Measurements from ENCODE around the gene KLF6.

KLF6 gene

GRCh38 chr10:3784510-3785250 is at the start of gene KLF6:
TSS of gene KLF6 (minus strand) at chr10:3785209. CDS start at chr10:3785014, 195 bp downstream.
- DNase-seq, result no peak

DNA sequence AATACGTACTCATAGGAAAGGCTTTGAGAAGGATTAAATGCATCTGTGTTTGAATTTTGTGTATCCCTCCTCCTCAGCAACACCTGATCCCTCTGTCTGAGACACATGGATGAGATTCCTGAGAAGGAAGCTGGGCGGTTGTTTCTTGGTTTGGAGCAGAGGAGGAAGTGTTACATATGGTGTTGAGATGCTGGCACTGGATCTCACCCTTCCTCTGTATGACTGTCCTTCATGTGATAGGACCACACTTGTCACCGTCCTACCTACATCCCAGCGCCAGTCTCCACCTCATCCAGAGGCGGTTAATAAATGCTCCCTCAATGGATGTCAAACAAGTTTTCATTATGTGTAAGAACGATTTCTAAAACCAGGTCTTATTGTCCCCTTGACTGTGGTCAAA is 49.4 kb upstream of the KLF6 start:
- DNase-seq, result no peak

- no peak for DNase-seq
Observed at GRCh38 chr10:3833046-3833445, 48.0 kb upstream of the KLF6 start.

DNA sequence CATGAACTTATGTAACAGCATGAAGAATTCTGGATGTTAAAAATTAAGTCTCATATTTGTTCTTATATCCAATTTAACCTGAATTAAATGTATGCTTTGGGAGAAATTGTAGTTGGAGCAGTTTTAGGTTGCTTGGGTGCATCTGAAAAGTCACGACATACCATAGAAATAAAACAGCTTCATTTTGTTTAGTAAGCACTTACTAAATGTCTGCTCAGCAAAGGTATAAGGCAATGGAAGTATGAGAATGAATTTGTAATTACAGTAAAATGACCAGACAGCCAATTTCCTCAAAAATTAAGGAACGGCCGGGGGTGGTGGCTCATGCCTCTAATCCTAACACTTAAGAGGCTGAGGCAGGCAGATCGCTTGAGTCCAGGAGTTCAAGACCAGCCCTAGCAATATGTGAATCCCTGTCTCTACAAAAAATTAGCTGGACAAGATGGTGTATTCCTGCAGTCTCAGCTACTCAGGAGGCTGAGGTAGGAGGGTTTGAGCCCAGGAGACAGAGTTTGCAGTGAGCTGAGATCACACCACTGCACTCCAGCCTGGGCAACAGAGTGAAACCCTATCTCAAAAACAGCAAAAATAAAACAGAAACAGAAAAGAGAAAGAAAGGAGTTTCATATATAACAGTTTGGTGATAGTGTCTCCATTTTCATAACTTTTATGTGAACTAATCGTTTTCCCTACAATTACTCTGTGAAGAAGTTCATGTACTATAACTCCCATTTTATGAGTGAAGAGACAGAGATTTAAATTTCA is 47.2 kb upstream of the KLF6 start:
- no peak for DNase-seq

GRCh38 chr10:3831608-3832007 is 46.6 kb upstream of the KLF6 start:
- no peak for DNase-seq

DNA sequence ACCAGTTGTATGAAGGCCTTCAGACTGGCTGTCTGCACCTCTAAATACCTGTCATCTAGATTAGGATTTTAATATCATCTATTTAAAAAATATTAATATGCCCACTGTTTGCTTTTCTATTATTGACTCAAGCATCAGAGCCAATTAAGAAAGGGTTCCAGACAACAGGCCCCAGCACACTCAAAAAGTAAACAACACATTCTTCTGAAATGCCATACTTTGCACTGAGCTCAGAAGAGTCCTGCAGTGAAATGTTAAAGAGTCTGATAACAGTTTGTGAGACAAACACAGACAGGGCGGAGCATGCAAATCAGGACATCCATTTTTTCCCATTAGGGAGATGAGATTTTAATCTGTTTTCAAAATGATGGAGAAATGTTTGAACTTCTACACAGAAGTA is 45.9 kb upstream of the KLF6 start:
- no peak for DNase-seq

DNA sequence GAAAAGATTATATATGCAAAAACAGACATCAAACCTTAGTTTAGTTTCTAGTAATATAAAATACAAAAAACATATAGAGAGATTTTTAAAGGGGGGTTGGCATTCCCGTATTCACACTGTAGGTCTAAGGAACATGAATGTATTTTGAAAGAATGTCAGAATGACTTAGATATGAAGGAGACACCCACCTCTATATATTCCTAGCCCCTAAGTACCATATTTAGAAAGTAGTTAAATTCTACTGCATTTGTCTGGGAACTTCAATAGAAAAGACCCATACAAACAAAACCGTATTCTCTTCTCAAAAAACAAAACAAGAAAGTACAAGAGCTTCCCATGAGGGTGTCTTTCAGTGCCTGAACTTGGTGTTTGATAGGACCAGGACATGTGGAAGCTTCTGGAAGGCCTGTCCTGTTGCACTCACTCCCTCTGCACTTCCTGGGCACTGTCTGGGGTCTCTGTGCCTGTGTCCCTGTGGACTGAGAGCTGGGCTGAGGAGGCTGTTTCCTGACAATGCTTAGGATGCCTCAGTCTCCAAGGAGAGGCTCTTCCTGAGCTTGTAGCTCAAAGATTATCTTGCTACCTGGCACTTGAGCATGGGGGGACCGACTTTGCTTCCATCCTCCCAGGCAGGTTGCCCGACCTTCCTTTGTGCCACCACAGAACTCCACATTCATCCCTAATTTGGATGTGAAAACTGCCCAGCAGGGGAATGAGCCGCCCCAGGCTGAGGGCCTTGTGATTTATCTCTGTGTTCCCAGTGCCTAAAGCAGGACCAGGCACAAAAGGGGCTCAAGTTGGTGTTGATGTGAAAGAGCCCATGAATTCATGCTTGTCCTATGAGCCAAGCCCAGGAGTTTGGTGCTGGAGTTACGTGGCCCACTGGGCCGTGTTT is 44.4 kb upstream of the KLF6 start:
- DNase-seq, result no peak

DNA sequence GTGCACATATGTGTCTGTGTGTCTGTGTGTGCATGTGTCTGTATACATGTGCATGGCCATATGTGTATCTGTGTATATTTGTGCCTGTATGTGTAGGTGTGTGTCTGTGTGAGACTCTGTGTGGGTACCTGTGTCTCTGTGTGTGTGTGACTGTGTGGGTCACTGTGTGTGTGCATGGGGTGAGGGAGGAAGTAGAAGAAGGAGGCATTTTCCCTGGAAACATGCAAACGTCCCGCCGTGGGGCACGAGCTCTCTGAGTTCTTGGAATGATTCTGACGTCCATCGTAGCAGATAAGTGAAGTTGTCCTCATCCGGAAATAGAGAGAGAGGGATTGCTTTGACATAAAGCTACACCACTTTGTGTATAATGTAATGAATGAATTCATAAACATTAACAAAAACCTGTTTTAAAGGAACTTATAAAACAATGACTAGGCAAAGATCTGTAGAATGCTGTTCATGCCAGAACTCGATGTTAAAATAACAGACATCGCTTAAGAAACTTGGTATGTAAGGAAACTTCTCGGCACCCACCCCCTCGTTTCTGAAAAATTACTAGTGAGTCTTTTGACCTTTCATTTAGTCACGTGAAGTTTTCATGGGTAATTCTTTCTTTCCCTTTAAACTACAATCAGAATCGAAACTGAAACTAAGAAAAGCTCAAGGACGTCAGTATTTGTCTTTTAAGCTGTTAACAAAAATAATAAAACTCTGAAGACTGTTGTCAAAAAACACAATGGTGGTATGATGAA is 43.6 kb upstream of the KLF6 start:
- DNase-seq, result no peak

DNA sequence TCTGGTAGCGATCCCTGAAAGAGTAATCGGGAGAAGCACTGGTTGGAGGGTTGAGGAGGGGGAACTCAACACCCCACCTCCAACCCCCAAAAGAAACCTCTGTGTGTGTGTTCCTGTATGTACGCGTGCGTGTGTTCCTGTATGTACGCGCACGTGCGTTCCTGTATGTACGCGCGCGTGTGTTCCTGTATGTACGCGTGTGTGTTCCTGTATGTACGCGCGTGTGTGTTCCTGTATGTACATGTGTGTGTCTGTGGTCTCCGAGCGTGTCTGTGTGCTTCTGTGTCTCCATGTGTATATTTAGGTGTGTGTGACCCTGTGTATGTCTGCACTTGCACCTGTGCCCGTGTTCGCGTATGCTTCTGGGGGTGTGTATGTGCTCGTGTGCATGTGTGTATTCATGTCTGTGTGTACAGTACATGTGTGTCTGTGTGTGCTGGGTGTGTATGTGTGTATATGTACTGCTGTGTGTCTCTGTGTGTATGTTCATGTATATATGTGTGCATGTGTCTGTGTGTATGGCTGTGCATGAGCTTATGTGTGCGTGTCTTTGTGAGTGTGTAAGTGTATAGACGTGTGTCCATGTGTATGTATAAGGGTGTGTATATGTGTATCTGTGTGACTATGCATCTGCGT is 42.9 kb upstream of the KLF6 start:
- DNase-seq, result no peak

DNA sequence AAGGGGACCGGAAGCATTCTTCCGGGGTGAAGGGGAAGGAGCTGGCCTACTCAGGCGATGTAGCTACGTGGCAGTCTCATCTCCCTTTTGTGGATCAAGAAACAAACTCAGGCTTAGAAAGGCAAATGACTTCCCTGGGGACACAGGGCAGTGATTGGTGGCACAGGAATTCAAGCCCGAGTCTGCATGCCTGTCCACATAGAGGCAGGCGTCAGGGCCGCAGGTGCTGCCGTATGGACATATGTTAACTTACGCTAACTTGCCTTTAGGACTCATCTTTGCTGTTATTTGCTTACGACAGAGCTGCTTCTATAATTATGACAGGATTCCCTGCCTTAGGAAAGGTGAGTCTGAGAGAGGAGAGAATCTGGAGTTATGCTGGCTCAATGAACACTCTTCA is 42.3 kb upstream of the KLF6 start:
- DNase-seq, result no peak

DNA sequence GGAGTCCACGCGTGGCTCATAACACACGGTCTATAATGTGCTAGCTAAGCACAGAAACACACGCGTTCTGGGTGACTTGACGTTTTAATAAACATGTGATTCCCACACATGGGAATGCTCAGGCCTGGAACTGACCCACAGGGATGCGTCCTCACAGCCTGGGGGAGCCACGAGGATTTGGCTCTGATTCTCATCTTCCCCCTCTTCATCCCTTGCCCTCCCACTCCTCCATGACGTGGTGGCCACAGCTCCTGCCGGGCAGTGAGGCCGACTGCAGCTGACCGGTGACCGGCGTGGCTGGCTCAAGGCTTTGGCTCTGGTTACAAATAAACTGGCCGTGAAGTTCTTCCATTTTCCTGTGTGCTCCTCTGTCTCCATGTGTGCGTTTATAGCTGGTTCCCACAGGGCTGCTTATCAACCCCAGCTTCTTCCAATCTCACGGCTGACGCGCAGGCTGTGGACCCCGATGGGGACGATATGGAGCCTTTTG is 40.9 kb upstream of the KLF6 start:
- DNase-seq, result no peak

DNA sequence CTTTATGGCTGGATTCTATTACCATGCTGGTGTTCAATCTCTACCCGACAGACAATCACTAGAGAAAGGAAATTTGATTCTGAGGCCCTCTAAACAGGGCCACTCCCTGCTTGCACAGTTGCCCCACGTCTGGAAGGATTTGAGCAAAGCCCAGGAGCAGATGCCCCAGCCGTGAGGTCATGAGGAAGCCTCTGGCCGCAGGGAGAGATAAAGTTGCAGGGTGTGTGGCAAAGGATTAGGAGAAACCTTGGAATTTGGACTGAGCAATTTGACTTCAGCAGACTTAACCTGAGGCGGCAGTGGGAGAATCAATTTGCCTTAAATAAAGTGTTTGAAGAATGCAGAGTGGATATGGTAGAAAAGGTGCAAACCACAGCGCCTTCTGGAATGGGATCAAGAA is 40.2 kb upstream of the KLF6 start:
- DNase-seq, result no peak

- no peak for DNase-seq
Observed at GRCh38 chr10:3822541-3823330, 37.7 kb upstream of the KLF6 start.

- no peak for DNase-seq
Observed at GRCh38 chr10:3820255-3820654, 35.2 kb upstream of the KLF6 start.

- no peak for DNase-seq
Observed at GRCh38 chr10:3816995-3817394, 32.0 kb upstream of the KLF6 start.

DNA sequence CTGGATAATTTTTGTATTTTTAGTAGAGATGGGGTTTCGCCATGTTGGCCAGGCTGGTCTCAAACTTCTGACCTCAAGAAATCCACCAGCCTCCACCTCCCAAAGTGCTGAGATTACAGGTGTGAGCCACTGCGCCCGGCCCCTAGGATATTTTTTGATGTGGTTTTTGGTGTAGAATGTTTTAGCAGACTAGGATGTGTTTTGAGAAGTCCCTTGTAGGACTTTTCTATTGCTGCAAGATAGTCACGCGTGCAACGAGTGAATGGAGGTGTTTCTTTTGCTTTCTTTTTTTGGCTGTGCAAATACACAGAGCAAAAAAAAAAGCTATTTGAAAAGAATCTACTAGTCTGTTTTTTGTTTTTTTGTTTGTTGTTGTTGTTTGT is 29.8 kb upstream of the KLF6 start:
- DNase-seq, result no peak

GRCh38 chr10:3813986-3814837 is 29.2 kb upstream of the KLF6 start:
- DNase-seq, result no peak

GRCh38 chr10:3813267-3813666 is 28.3 kb upstream of the KLF6 start:
- no peak for DNase-seq

GRCh38 chr10:3812141-3812540 is 27.1 kb upstream of the KLF6 start:
- no peak for DNase-seq

GRCh38 chr10:3811291-3811870 is 26.4 kb upstream of the KLF6 start:
- no peak for DNase-seq
